NCI-H748 treated with DMSO at 0.1 percent for 48 hours (cell line): ENCODE data around the gene CCT7.

Experiments used
- DNase-seq: peaks from one replicate; lab custom pipeline; 2025; lab: John Stamatoyannopoulos, UW

CCT7 gene

DNA sequence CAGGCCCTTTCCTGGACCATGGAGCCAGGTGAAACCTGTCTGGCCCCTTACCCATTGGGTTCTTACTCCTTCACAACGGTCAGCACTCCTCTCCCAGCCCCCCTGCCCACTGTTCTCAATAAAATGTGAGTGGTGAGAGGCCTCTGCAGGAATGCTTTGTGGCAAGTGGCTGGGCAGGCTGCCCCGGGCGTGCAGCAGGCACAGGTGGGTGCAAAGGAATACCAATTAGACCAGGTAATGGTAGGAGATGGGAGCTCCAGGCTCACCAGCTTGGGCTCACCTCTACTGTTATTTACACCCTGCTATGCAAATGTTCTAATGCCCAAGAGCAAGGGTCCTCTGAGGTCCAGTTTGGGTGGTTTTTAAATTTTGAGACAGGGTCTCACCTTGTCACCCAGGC, 7.0 kb upstream of the CCT7 start:
- DNase-seq = no peak

DNA sequence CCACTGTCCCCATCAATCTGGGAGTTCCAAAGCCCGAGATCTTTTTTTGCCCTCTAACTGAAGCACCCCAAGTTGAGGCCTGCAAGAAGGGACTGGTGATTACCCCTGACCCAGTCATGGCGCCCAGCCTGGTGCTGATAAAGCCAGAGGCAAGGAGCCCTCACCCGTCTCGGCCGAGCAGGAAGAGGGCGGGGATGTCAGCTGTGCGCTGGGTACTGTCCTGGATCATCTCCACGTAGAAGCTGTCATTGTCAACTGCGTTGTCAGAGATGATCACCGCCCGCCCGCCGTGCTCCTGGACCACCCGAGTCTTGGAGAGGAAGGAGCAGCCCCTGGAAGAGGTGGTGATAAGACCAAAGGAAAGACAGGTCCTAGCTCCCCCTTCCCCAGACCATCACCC, 5.5 kb upstream of the CCT7 start:
- no peak for DNase-seq

DNA sequence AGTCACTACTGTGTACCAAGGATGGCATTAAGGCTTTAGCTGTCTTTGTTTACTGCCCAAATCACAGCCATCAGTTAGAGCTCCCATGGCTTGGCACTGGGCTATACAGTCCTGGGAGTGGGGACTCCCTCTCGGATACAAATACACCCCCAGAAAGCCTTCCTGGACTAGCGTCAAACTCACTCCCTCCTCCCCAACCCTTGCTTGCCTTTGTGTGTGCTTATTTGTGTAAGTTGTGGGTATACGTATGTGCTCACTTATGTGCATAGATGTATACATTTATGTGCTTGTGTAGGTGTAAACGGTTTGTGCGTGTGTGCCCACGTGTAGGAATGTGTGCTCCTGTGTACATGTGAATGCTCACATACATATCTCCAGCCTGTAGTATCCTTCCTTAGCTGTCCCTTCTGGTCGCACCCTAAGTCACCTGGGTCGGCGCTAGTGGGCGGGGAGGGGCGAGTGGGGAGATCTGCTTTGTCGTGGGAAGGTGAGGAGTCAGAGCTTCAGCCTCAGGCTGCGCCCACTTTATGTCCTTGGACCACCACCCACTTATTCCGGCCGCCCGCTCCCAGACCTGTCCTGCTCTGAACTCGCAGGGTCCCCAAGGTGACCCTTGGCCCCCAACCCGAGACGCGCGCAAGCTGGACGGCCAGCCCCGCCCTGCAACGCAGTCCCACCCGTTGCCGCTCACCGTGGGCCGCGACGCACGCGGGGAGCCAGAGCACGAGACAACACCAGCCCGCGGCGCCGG, 1.5 kb upstream of the CCT7 start:
- no peak for DNase-seq

DNA sequence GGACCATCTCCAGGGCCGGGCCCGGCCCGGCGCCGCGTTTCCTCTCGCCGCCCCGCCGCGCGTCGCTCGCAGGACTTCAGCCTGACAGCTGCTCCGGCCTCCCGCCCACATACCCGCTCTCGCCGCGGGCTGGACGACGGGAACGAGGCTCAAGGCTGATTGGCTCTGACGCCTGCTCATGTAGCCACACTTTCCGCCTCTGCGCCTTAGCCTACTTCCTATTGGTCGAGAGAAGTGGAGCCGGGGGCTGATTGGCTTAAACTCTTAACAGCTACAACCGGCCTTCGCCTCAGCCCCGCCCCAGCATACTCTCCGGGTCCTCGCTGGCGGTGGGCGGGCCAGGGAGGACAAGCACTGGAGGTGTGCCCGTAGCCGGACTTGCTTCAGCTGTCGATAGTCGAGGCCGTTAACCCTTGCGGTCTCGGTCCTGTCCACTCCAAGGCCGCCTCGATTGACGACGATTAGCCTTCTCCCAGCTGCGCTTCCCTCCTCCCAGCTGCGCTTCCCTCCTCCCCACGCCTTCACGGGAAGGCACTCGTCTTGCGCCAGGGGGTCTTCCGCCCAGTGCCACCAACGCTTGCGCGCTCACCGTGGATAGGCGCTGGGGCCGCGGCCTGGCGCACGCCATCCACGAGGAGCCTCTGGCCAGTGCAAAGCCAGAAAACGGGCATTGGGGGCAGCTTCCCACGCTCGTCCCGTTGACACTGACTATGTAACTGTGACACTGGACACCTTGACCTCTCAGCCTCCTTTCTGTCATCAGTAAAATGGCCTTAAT, 765 bp upstream of the CCT7 start, which contains the start of gene PRADC1:
TSS of gene PRADC1 (minus strand) at position 86 of the 778 bp plus-strand sequence. CDS start at position 7, 79 bp downstream.
- peak; percentile 89 for DNase-seq

DNA sequence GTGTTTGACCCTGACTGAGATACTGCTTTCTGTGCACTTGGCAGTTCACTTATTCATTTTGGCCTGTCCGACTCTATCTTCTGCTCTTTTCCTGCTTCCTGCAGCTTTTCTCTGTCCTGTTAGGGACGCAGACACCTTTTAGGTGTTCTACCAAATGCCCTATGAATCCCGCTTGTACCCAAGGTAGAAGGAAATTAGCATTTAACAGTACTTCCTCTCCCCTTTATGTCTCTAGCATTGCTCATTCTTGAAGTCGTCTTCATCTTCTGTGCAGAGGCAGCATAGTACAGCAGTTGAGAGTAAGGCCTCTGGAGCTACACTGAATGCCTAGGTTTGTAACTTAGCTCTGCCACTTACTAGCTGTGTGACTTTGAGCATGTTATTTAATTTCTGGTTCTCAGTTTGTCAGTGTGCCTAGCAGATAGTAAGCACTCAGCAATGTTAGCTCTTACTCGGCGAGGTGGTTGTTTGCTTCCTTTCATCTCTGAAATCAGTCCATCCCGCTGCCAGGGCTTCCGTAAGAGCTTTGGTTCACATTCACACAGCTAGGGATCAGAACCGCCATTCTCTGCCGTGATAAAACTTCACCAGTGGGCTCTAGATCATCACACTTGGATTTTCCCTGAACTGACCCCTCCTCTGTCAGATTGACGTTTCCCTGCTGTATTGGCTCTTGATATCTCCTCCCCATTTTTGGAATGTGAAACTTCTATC, 1.4 kb downstream of the CCT7 start:
- no peak for DNase-seq

DNA sequence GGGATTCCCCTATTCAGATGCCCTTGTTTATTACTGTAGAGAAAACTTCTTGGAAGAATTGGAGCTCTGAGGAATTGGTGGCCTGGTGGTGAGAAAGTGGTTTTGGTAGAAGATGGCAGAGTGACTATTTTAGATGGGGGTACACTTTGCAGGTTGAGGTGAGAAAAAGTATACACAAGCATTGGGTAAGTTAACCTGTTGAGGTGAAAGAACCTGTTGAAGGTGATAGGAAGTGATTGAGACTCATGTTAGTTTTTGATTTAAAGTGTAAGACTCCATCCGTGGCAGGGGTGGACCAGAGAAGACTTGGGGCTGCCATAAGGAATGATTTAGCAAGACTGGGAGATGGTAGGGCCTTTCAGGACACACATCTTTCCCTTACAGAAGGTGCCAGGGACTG, 3.1 kb downstream of the CCT7 start:
- no peak for DNase-seq

DNA sequence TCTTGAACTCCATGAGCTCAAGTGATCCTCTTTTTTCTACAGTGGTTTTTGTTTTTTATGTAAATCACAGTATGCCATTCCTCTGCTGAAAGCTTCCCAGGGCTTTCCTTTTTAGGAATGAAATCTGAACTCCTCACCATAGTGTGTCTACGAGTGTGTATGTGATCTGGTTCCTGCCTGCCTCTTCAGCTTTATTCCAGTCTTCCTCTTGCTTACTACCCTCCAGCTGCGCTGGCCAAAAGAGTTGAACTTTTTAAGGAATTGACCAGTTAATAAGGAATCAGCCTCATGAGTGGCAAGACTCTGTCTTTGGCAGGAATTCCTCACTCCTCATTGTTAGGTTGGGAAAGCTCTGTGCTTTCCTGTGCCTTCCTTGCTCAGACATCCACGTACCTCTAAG, 4.0 kb downstream of the CCT7 start:
- DNase-seq = no peak

DNA sequence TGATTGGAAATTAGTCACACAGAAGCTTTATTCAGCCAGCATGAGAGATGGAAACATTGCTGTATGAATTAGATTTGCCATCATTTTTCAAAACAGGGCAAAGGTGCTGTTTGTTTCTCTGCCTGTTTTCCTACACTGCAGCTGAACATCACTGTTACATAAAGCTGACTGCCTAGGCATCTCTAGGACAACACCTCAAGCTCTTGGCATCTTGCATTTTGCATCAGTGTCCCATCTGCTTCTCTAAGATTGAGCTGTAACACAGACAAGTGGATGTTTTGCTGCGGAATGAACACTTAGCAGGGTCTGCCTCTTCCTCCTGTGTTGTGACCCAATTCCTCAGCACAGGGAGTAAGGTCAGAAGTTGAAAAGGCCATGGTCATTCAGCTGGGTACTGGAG, 4.9 kb downstream of the CCT7 start:
- no peak for DNase-seq

DNA sequence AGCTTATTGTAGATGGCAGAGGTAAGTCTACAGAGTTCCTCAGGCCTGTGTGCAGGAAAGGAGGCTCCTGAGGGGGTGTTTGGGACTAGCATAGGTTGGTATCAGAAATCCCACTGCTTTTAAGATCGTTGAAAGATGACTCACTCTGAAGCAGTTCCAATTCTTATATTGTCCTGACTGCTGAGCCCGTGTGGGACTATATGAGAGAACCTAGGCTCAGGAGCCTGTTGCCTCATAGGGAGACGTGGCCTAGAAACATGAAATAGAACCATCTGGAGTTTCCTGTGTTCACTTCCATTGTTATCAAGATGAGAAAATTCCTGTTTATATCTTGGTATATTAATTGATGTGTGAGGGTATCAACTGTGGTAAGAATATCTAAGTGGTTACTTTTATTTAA, 5.7 kb downstream of the CCT7 start:
- no peak for DNase-seq

DNA sequence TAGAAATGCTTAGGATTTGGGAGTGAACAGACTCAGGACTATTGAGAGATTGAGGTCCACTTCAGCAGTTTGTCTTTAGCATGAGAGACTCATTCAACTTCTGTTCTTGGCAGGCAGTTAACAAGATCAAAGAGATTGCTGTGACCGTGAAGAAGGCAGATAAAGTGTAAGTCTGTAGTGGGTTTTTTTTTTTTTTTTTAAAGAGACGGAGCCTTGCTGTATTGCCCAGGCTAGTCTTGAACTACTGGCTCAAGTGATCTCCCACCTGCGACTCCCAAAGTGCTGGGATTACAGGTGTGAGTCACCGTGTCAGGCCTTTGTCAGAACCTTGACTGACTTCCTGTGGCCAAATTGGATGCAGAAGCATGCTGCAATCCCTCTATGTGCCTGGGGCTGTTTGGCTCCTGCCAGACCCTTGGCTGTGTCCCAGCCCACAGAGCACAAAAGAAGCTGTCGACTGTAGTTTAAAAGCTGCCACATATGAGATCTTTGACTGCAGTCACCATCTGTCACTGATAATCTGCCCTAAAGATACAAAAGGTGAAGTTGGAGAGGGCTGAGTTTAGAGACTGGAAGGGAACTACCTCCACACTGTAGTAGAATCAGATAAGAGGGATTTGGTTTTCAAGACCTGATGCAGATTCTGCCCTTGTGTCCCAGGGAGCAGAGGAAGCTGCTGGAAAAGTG, 9.9 kb downstream of the CCT7 start:
- DNase-seq = no peak

DNA sequence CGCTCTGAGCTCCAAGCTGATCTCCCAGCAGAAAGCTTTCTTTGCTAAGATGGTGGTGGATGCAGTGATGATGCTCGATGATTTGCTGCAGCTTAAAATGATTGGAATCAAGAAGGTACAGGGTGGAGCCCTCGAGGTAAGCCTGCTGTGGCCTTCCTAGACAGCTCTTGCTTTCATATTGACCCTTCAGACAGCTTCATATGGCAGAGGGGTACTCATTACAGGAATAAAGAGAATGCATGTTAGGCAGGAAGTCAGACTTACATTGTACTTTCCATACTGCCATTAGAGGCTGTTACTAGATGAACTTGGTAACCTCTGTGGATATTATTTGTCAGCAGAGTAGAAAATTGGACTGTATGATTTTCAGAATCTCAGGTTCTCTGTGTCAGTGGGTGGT, 10.5 kb downstream of the CCT7 start:
- no peak for DNase-seq

DNA sequence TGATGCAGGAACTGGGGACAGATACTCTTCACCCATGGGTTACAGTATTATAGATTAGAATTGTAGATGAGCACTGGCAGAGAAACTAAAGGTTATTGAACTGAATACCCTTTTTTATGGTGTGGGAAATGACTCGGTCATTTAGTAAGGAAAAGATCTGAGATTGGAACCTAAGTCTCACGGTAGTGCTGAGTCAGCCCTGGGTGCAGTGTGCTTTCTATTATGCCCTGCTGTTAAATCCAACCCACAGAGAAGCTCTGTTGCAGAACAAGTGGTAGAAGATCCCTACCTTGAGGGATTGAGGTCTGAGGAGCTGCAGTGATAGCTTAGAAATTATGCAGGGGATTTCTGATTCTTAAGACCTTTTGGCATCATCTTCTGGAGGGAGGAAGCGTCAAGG, 12.7 kb downstream of the CCT7 start:
- no peak for DNase-seq

DNA sequence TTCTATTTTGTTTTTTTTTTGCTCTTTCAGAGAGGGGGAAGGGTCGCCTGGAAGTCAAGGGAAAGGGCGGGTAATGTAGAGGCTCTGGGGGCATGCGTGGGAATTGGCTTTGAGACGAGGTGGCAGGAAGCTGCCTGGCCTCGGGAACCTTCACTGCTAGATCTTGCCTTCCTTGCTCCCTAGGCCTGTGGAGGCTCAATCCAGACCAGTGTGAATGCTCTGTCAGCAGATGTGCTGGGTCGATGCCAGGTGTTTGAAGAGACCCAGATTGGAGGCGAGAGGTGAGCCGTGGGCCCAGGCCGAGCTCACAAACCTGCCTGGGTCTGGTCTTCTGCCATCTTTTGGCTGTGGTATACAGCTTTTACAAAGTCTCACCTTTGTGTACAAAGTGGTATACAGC, 15.5 kb downstream of the CCT7 start:
- no peak for DNase-seq

DNA sequence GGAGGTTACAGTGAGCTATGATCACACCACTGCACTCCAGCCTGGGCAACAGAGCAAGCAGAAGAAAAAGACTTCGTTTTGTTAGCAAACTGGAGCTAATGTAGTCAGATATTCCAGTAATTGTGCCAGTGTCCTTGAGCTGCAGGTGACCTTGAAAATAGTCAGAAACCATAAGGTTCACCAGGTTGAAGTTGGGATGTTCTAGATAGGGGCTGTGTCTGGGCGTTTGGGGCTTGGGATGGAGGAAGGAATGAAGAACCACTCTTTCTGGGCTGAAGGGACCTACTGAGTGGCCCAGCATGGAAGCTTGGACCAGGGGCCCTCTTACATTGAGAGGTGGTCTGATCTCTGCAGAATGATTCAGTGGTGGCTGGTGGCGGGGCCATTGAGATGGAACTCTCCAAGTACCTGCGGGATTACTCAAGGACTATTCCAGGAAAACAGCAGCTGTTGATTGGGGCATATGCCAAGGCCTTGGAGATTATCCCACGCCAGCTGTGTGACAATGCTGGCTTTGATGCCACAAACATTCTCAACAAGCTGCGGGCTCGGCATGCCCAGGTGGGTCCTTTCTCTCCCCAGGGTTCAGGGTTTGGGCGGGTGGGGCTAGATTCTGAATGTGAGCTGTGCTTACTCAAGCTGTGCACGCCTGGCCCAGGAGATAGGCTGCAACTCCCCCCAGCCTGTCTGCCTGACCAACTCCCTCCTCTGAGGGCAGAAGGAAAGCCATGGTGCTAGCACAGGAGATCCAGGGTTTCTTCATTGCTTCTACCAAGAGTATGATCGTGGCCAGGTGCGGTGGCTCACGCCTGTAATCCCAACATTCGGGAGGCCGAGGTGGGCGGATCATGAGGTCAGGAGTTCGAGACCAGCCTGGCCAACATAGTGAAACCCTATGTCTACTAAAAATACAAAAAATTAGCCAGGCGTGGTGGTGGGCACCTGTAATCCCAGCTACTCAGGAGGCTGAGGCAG, 17.1 kb downstream of the CCT7 start:
- no peak for DNase-seq

DNA sequence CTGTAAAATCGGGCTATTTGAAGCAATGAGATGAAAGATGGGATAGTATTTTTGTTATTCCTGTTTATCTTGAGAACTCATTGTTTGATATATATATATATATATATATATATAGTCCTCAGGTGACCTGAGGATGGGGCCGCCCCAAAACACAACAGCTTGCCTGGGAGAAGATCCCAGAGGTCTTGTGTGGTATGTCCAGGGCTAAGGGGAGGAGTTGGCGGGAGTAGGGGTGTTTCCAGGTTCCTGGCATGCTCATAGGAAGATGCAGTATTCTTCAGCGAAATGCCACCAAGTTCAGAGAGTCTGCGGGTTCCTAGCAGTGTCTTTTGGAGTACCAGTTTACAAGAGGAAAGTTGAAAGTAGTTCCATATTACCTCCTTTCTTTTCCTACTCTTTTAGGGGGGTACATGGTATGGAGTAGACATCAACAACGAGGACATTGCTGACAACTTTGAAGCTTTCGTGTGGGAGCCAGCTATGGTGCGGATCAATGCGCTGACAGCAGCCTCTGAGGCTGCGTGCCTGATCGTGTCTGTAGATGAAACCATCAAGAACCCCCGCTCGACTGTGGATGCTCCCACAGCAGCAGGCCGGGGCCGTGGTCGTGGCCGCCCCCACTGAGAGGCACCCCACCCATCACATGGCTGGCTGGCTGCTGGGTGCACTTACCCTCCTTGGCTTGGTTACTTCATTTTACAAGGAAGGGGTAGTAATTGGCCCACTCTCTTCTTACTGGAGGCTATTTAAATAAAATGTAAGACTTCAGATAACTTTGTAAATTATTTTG, 18.3 kb downstream of the CCT7 start:
- no peak for DNase-seq

DNA sequence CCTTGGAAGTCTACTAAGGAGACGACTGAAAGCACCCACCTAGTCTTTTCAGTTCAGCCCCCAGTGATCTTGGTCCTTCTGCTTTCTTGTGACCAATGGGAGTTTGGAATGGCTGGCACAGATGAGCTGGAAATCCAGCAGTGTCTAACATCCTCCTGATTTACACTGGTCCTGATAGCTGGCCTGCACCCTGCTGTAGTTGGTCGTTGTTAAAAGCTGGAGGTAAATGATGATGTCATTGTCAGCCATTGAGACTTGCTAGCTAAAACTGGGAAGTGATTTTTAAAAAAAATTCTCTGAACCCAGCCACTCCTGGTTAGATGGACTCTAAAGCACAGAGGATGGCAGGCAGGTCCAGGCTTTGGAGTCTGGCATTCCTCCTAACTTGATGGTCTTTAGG, 19.3 kb downstream of the CCT7 start:
- no peak for DNase-seq

DNA sequence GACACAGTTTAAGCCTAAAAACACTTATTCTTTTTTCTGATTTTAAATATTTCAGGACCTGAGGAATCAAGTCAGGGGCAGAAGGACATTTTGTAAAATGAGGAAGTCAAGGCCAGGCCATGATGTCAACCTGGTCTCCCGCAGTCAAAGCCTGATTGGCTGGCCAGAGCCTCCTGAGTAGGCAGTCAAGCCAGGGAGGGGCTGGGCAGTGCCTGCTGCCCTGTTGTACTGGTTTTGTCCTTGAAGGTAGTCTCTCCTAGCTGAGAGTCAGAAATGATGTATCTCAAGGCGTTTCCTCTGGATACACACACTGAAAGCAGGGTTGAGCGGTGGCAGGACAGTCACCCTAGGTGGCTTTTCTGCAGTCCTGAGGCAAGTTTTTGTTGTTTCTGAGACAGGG, 19.8 kb downstream of the CCT7 start:
- DNase-seq = no peak

DNA sequence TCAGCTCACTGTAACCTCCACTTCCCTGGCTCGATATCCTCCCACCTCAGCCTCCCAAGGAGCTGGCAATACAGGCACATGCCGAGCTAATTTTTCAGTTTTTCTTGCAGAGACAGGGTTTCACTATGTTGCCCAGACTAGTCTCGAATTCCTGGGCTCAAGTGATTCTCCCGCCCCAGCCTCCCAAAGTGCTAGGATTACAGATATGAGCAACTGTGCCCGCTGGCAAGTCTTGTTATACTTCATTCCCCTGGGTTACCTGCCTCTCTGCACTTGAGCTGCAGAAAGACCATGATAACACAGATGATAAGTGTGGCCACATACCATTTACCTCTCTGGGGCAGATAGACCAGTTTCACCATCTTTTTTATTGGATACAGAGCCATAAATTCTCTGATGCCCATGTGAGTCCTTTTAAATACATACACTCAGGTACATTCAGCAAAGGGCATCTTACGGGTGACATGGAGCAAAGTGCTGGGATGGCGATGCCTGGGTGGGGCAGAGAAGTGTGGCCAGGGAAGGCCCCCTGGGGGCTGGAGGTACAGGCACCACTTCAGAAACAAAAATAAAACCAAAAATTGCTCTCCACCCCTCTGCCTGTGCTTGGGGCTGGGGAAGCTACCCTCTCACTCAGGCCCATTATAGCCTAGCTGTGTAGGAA, 20.4 kb downstream of the CCT7 start:
- DNase-seq = no peak

DNA sequence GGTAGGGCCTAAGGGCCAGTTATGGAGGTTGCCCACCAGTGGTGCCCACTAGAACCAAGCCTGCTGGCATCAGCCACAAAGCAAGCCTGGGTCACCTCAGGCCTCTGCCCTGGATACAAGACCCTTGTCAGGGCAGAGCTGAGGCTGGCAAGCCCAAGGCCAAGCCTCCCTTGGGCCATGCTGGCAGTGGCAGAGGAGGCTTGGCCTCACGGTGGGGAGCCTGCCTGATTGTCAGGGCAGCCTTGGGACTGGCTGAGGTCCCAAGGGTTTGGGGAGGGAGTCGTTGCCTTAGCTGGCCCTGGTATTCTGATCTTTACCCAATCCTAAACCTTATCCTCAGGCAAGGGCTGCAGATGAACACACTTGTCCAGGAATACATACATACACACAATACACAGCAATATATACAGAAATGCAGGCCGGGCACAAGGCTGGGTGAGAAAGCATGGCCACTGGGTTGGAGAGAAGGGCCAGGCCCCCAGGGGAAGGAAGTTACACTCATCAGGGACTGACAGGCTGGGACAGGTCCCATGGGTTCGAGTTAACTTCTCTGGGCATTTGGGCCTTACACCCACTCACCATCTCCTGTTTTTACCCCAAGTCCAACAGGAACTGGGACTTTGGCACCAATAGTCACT, 21.0 kb downstream of the CCT7 start:
- no peak for DNase-seq
